Measurements from ENCODE around the gene TJP3. TPM values are rescaled to one million over a fixed set of nuclear protein-coding genes. Genes with fewer than 3 reads are reported as not detected.

Gene TJP3
- total RNA-seq, 1 experiment from 2014 or later, result not detected

DNA sequence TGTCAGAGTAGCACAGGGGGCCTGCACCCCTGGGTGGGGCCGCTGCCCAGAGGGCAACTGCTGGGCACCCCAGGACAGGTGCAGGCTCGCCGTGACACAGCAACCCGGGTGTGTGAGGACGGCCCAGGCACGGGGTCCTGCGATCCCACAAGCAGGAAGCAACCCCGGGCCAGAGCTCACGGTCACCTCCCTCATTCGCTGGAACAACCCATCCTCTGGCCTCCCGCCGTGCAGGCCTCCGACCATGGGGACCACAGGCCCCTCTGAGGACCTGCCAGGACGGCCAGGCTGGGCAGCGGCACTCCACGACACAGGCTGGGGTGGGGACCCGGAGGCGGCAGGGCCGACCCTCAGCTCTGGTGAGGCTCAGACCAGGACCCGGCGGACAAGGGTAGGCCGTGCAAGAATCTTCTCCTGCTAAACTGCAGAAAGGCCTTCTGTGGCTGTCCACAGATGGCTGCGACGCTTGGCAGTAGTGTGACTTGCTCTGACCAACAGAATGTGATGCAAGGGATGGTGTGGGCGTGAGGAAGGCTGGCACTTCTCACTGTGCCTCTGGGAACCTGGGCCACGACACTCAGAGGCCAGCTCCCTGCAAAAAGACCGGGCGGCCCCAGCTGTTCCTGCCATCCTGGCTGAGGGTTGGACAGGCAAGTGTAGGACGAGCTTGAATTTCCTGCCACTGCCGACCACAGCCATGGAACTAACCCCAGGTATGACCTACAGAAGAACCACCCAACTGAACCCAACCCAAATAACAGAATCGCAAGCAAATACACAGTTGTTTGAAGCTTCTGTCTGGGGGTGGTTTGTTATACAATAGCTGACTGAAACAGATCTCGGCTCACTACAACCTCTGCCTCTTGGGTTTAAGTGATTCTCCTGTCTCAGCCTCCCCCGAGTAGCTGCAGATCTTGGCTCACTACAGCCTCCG is 34.4 kb upstream of the TJP3 start:
- no TSS peak for BruUV-seq (replicated peaks)
- TF ChIP-seq, protein P1, sequence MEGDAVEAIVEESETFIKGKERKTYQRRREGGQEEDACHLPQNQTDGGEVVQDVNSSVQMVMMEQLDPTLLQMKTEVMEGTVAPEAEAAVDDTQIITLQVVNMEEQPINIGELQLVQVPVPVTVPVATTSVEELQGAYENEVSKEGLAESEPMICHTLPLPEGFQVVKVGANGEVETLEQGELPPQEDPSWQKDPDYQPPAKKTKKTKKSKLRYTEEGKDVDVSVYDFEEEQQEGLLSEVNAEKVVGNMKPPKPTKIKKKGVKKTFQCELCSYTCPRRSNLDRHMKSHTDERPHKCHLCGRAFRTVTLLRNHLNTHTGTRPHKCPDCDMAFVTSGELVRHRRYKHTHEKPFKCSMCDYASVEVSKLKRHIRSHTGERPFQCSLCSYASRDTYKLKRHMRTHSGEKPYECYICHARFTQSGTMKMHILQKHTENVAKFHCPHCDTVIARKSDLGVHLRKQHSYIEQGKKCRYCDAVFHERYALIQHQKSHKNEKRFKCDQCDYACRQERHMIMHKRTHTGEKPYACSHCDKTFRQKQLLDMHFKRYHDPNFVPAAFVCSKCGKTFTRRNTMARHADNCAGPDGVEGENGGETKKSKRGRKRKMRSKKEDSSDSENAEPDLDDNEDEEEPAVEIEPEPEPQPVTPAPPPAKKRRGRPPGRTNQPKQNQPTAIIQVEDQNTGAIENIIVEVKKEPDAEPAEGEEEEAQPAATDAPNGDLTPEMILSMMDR (conservative IDR thresholded peaks at IDR 0.05; ENCODE audit: low read depth, low read length), result no peak
- TF ChIP-seq EZH2 (IDR thresholded peaks at IDR 0.05; ENCODE audit: borderline replicate concordance, low read depth, low read length, poor library complexity, severe bottlenecking), result no peak
- intact Hi-C loops (cut with micrococcal nuclease; ENCODE audit: unreplicated experiment), result no loop called here
- POLR2A ChIA-PET (ENCODE audit: low non-redundant PET), result no interaction called here
- no peak for DNase-seq (ENCODE audit: low spot score)
- no peak overlapping the region for H3K4me3 ChIP-seq (ENCODE audit: low read depth, low read length, poor library complexity, severe bottlenecking)
- no peak overlapping the region for H3K27ac ChIP-seq (ENCODE audit: low read depth, low read length, poor library complexity, severe bottlenecking)
- peaks cover 12% of the 10 kb centered on the region for H3K4me1 ChIP-seq (ENCODE audit: insufficient read depth, low read length, poor library complexity, severe bottlenecking)
- CTCF ChIA-PET, result no interaction called here
- H3K36me3 ChIP-seq (ENCODE audit: insufficient read depth, low read length, poor library complexity, severe bottlenecking), result no peaks in the 10 kb centered on the region
- H3K9me3 ChIP-seq (ENCODE audit: low read depth, low read length, poor library complexity, severe bottlenecking), result no peaks in the 10 kb centered on the region
- no peaks in the 10 kb centered on the region for H3K27me3 ChIP-seq (replicated peaks; ENCODE audit: insufficient read depth, low read depth, low read length, poor library complexity)

DNA sequence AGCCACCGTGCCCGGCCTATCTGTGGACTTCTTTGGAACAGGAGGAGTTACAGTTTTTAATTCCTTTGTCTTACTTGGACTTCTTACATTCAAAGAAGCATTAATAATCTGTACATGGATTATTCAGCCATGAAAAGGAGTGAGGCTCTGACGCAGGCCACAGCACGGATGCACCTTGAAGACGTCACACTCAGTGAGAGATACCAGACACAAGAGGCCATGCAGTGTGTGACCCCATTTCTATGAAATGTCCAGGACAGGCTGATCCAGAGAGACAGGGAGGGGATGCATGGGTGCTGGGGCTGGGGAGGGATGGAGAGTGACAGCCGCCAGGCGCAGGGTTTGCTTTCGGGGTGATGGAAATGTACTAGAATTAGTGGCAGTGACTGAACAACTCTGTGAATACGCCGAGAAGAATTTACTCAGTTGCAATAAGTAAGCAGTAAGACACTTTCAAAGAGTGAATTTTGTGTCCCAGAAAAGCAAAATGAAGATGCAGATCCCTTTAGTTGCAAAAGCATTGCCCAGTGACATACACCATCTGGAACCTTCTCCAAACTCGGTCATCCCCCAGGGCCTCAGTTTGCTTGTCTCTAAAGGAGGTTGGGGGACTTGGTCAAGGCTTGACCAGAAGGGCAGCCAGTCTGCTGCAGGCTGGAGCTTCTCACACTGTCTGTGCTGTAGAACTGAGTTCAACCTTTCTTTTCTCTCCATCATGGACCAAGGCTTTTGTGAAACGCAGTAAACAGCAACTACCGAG is 33.2 kb upstream of the TJP3 start:
- no peak for DNase-seq (ENCODE audit: low spot score)
- TF ChIP-seq, protein P1 (conservative IDR thresholded peaks at IDR 0.05; ENCODE audit: low read depth, low read length), result no peak
- no peak for TF ChIP-seq EZH2 (IDR thresholded peaks at IDR 0.05; ENCODE audit: borderline replicate concordance, low read depth, low read length, poor library complexity, severe bottlenecking)
- Histone ChIP-seq H3K4me3 (ENCODE audit: low read depth, low read length, poor library complexity, severe bottlenecking) (no peak overlapping the region), H3K4me1 (ENCODE audit: insufficient read depth, low read length, poor library complexity, severe bottlenecking) (peaks cover 12% of the 10 kb centered on the region), H3K9me3 (ENCODE audit: low read depth, low read length, poor library complexity, severe bottlenecking) (no peaks in the 10 kb centered on the region), H3K27ac (ENCODE audit: low read depth, low read length, poor library complexity, severe bottlenecking) (no peak overlapping the region), H3K27me3 (replicated peaks; ENCODE audit: insufficient read depth, low read depth, low read length, poor library complexity) (no peaks in the 10 kb centered on the region), H3K36me3 (ENCODE audit: insufficient read depth, low read length, poor library complexity, severe bottlenecking) (no peaks in the 10 kb centered on the region)
- CTCF ChIA-PET, result no interaction called here
- BruUV-seq (replicated peaks), result no TSS peak
- POLR2A ChIA-PET (ENCODE audit: low non-redundant PET), result no interaction called here
- intact Hi-C loops (cut with micrococcal nuclease; ENCODE audit: unreplicated experiment), result no loop called here

DNA sequence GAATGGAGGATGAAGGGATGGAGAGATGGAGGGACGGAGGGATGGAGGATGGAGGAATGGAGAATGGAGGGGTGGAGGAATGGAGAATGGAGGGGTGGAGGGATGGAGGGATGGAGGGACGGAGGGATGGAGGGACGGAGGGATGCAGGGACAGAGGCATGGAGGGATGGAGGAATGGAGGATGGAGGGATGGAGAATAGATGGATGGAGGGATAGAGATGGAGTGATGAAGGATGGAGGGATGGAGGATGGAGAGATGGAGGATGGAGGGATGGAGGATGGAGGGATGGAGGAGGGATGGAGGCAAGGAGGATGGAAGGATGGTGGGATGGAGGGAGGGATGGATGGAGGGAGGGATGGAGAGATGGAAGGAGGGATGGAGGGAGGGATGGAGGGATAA is 30.0 kb upstream of the TJP3 start:
- H3K4me1 ChIP-seq (ENCODE audit: insufficient read depth, low read length, poor library complexity, severe bottlenecking), result peaks cover 5% of the 10 kb centered on the region
- POLR2A ChIA-PET (ENCODE audit: low non-redundant PET), result no interaction called here
- H3K4me3 ChIP-seq (ENCODE audit: low read depth, low read length, poor library complexity, severe bottlenecking), result no peak overlapping the region
- H3K36me3 ChIP-seq (ENCODE audit: insufficient read depth, low read length, poor library complexity, severe bottlenecking), result no peaks in the 10 kb centered on the region
- BruUV-seq (replicated peaks), result no TSS peak
- H3K9me3 ChIP-seq (ENCODE audit: low read depth, low read length, poor library complexity, severe bottlenecking), result no peaks in the 10 kb centered on the region
- intact Hi-C loops (cut with micrococcal nuclease; ENCODE audit: unreplicated experiment), result no loop called here
- TF ChIP-seq EZH2 (IDR thresholded peaks at IDR 0.05; ENCODE audit: borderline replicate concordance, low read depth, low read length, poor library complexity, severe bottlenecking), result no peak
- TF ChIP-seq, protein P1 (conservative IDR thresholded peaks at IDR 0.05; ENCODE audit: low read depth, low read length), result no peak
- CTCF ChIA-PET, result no interaction called here
- DNase-seq (ENCODE audit: low spot score), result no peak
- H3K27ac ChIP-seq (ENCODE audit: low read depth, low read length, poor library complexity, severe bottlenecking), result no peak overlapping the region
- H3K27me3 ChIP-seq (replicated peaks; ENCODE audit: insufficient read depth, low read depth, low read length, poor library complexity), result no peaks in the 10 kb centered on the region
